CD14-positive monocyte (primary cell): ENCODE results near the gene LRPAP1. TPM values are rescaled to one million over a fixed set of nuclear protein-coding genes. Genes with fewer than 3 reads are reported as not detected.
"Not testable (repeated sequence)": the region's sequence is repeated elsewhere in the genome, so short reads cannot be mapped to it uniquely, and the experiment has no call there.

ENCODE experiments used
- DNase-seq, 3 donors: peaks; one replicate each; pipeline ENCODE4 v3.0.0-alpha.2; 2011 to 2022
- H2AFZ ChIP-seq: 2 replicates; pipeline ENCODE4 v1.6.0; 2012; ENCODE audit warnings: mild to moderate bottlenecking, low read depth, low read length, inconsistent platforms; ENCODE audit not compliant: insufficient read depth, poor library complexity, severe bottlenecking
- H3K27ac ChIP-seq, 2 donors: 1 replicate in 1 of 2; 2 replicates in 1 of 2; pipeline ENCODE4 v1.5.1; 2012 to 2013; ENCODE audit warnings: low read length in 2 of 2, control low read depth in 1 of 2, inconsistent platforms in 1 of 2, low read depth in 1 of 2, mild to moderate bottlenecking in 1 of 2
- H3K27me3 ChIP-seq, 2 donors: one replicate each; pipeline versions ENCODE4 v1.6.0 to v1.6.1; 2011 to 2013; ENCODE audit warnings: low read length in 2 of 2; ENCODE audit not compliant: control insufficient read depth in 2 of 2, insufficient read depth in 2 of 2
- H3K36me3 ChIP-seq, 2 donors: replicated peaks in 1 of 2; 1 replicate in 1 of 2; 2 replicates in 1 of 2; pipeline versions ENCODE4 v1.5.1 to v1.6.1; 2012 to 2013; ENCODE audit warnings: low read length in 2 of 2, control low read depth in 1 of 2, inconsistent platforms in 1 of 2, mild to moderate bottlenecking in 1 of 2; ENCODE audit not compliant: insufficient read depth in 2 of 2, control insufficient read depth in 1 of 2
- H3K4me1 ChIP-seq, 2 donors: 1 replicate in 1 of 2; 2 replicates in 1 of 2; pipeline versions ENCODE4 v1.5.1 to v1.6.1; 2012 to 2013; ENCODE audit warnings: low read length in 2 of 2, control low read depth in 1 of 2, inconsistent platforms in 1 of 2, mild to moderate bottlenecking in 1 of 2, moderate library complexity in 1 of 2; ENCODE audit not compliant: insufficient read depth in 2 of 2, control insufficient read depth in 1 of 2
- H3K4me2 ChIP-seq: replicated peaks from 2 replicates; pipeline ENCODE3; 2012; ENCODE audit warnings: low read length, moderate library complexity, mild to moderate bottlenecking; ENCODE audit not compliant: poor library complexity, severe bottlenecking; ENCODE audit errors: extremely low read depth
- H3K4me3 ChIP-seq, 3 experiments: fragments of 200-600 bp in 1 of 3; sonication (generic) in 1 of 3; replicated peaks in 1 of 3; 1 replicate in 2 of 3; 2 replicates in 1 of 3; pipeline ENCODE4 v1.5.1; 2011 to 2013; ENCODE audit warnings: low read length in 3 of 3, mild to moderate bottlenecking in 3 of 3, control low read depth in 2 of 3, low read depth in 2 of 3, inconsistent platforms in 1 of 3, moderate library complexity in 1 of 3
- H3K79me2 ChIP-seq: 2 replicates; pipeline ENCODE4 v1.6.0; 2012; ENCODE audit warnings: mild to moderate bottlenecking, control low read depth, inconsistent platforms, low read length, moderate library complexity; ENCODE audit not compliant: insufficient read depth
- H3K9ac ChIP-seq: 2 replicates; pipeline ENCODE4 v1.6.0; 2017; ENCODE audit warnings: low read length, mild to moderate bottlenecking; ENCODE audit not compliant: insufficient read depth, poor library complexity, severe bottlenecking
- H3K9me3 ChIP-seq, 2 donors: replicated peaks in 1 of 2; 1 replicate in 1 of 2; 2 replicates in 1 of 2; pipeline versions ENCODE4 v1.5.1 to v1.6.1; 2012 to 2013; ENCODE audit warnings: low read length in 2 of 2, control low read depth in 1 of 2; ENCODE audit not compliant: control insufficient read depth in 1 of 2, insufficient read depth in 1 of 2
- H4K20me1 ChIP-seq: 2 replicates; pipeline ENCODE4 v1.6.0; 2012; ENCODE audit warnings: mild to moderate bottlenecking, low read length, control low read depth, moderate library complexity; ENCODE audit not compliant: insufficient read depth
- H3K27ac Mint-ChIP-seq, 7 donors: one replicate each; pipeline ENCODE4 v1.8.0; 2020; ENCODE audit warnings: mild to moderate bottlenecking in 7 of 7, mixed read lengths in 7 of 7, moderate library complexity in 6 of 7, inconsistent platforms in 2 of 7
- H3K27me3 Mint-ChIP-seq, 3 donors: one replicate each; pipeline ENCODE4 v1.8.0; 2021 to 2022; ENCODE audit warnings: low read depth in 3 of 3, mild to moderate bottlenecking in 3 of 3, mixed read lengths in 3 of 3, moderate library complexity in 3 of 3, inconsistent platforms in 1 of 3
- H3K36me3 Mint-ChIP-seq, 2 donors: one replicate each; pipeline ENCODE4 v1.8.0; 2020; ENCODE audit warnings: mixed read lengths in 2 of 2, inconsistent platforms in 1 of 2, mild to moderate bottlenecking in 1 of 2
- H3K4me1 Mint-ChIP-seq: one replicate; pipeline ENCODE4 v1.8.0; 2020; ENCODE audit warnings: mild to moderate bottlenecking, mixed read lengths
- H3K4me3 Mint-ChIP-seq, 2 donors: one replicate each; pipeline ENCODE4 v1.8.0; 2020; ENCODE audit warnings: mild to moderate bottlenecking in 2 of 2, mixed read lengths in 2 of 2, moderate library complexity in 1 of 2
- H3K9me3 Mint-ChIP-seq, 7 donors: one replicate each; pipeline ENCODE4 v1.8.0; 2020 to 2022; ENCODE audit warnings: mixed read lengths in 7 of 7, mild to moderate bottlenecking in 6 of 7, moderate library complexity in 6 of 7, inconsistent platforms in 2 of 7
- WGBS: methylation state at CpG from one replicate; pipeline ENCODE4 v1.1.5; 2013; ENCODE audit warnings: missing lambda C conversion rate; ENCODE audit not compliant: insufficient coverage; 5-methylcytosine and 5-hydroxymethylcytosine counted together
- intact Hi-C, 2 donors: fragments of 100-400 bp; cut with micrococcal nuclease; formaldehyde crosslinking; loops; one replicate each; pipeline versions ENCODE4 v1.15.0 to v1.15.1; 2023
- polyA plus RNA-seq, 3 donors: library from polyadenylated mRNA; depleted of rRNA in 1 of 3; unstranded in 2 of 3; stranded (reverse) in 1 of 3; fragments of 300-500 nt in 2 of 3; fragments of >200 nt in 1 of 3; fragmentation: Illumina TruSeq in 2 of 3; gene quantifications; 1 replicate in 2 of 3; 2 replicates in 1 of 3; pipeline ENCODE4 v1.2.3, GENCODE V29; 2012 to 2021

Gene LRPAP1
- polyA plus RNA-seq, 3 donors, result 169 to 204 (median 180) TPM

DNA sequence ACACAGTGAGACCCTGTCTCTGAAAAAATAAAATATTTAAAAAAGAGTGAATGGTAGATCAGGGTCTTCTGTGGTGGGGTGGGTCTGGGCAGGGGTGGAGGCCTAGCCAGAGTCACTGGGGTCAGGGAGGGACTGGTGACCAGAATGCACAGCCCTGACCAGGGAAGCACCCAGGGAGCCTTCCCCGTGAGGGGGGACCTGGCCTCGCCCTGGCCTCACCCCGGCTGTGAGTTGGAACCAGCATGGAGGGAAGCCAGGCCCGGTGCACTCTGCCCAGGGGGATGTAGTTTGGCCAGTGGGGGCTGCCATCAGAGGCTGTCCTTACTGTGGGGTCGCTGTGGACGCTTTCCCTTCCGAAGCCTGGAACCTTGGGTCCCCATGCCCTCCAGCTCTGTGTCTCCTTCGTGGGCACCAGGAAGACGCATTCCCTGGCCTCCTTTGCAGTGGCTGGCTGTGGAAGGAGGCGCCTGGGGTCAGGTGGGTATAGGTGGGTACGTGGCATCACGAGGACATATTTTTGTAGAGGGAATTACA, 18.6 kb upstream of the LRPAP1 start:
- H3K27me3 Mint-ChIP-seq, H3K36me3 Mint-ChIP-seq, H3K27ac Mint-ChIP-seq, H4K20me1 ChIP-seq, H3K9me3 Mint-ChIP-seq, H3K9ac ChIP-seq, H3K4me3 ChIP-seq, intact Hi-C loops, H2AFZ ChIP-seq, H3K36me3 ChIP-seq, H3K4me2 ChIP-seq, DNase-seq, H3K79me2 ChIP-seq, H3K27ac ChIP-seq, H3K27me3 ChIP-seq, H3K9me3 ChIP-seq, H3K4me3 Mint-ChIP-seq: not testable (repeated sequence)
- H3K4me1 Mint-ChIP-seq, result peaks cover 21% of the 10 kb centered on the region
- 98% methylated on average over 4 of the region's 12 CpGs for WGBS
- peaks cover 26 to 27% of the 10 kb centered on the region in 2 donors for H3K4me1 ChIP-seq

DNA sequence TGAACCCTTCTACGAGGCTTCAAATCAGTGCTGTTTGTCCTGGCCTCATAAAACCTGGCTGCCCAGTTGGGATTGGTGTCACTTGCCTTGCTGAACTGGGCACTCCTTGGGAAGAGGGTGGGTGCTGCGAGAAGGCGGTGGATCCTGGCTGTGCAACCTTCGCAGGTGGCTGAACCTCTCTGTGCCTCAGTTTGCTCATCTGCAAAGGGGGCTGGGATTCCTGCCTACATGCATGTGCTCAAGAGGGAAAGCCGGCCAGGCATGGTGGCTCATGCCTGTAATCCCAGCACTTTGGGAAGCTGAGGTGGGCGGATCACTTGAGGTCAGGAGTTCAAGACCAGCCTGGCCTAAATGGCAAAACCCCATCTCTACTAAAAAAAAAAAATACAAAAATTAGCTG, 17.8 kb upstream of the LRPAP1 start:
- H3K4me3 ChIP-seq, H3K9ac ChIP-seq, H3K79me2 ChIP-seq, intact Hi-C loops, H2AFZ ChIP-seq, H3K9me3 Mint-ChIP-seq, H3K9me3 ChIP-seq, H3K36me3 ChIP-seq, H3K4me2 ChIP-seq, H3K27me3 ChIP-seq, H3K27ac Mint-ChIP-seq, H3K27ac ChIP-seq, H3K4me3 Mint-ChIP-seq, H3K36me3 Mint-ChIP-seq, H4K20me1 ChIP-seq, H3K27me3 Mint-ChIP-seq, DNase-seq: not testable (repeated sequence)
- no CpG with 5 or more reads among the region's 6 CpGs for WGBS
- H3K4me1 Mint-ChIP-seq, result peaks cover 12% of the 10 kb centered on the region
- peaks cover 18 to 19% of the 10 kb centered on the region in 2 donors for H3K4me1 ChIP-seq

- H3K27ac Mint-ChIP-seq, H3K4me3 Mint-ChIP-seq, H3K36me3 Mint-ChIP-seq, H3K9me3 Mint-ChIP-seq, H2AFZ ChIP-seq, H3K4me3 ChIP-seq, H3K27me3 ChIP-seq, intact Hi-C loops, H3K27me3 Mint-ChIP-seq, H3K36me3 ChIP-seq, H3K4me1 Mint-ChIP-seq, DNase-seq, H3K27ac ChIP-seq, H3K9ac ChIP-seq, H4K20me1 ChIP-seq, H3K4me2 ChIP-seq, H3K79me2 ChIP-seq, H3K9me3 ChIP-seq: not testable (repeated sequence)
- WGBS, result no CpG with 5 or more reads among the region's 6 CpGs
- peaks cover 14 to 15% of the 10 kb centered on the region in 2 donors for H3K4me1 ChIP-seq
Observed at GRCh38 chr4:3549694-3550001, 17.4 kb upstream of the LRPAP1 start.

DNA sequence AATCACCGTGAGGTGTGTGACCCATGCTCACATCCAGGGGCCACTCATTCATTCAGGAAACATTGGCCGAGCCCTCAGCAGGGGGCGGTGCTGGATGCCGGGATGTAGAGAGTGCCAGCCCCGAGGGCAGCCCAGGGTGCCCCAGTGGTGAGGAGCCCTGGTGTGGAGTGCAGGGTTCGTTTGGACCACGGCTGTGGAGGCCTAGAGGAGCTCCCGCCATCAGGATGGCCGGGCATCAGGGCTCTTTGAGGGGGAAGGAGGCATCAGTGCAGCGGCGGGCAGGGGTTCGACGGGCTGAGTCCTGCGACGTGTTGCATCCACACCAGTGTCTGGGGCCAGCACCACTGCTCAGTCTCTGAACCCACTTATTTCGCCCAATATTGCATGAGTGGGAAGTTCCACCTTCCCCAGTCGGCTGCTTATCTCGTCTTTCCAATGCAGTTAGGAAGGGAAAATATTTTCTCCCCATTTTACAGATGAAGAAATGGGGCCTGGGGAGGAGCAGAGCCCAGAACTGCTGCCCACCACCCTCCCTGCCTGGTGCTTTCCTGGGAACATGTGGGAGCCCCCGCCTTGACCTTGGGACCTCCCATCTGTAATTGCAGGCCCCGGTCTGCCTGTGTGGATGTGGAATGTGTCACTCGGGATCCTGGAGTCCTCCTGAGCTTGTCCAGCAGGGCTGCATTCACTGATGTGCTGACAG, 16.9 kb upstream of the LRPAP1 start:
- H3K4me1 Mint-ChIP-seq, H3K4me2 ChIP-seq, intact Hi-C loops, H3K27me3 ChIP-seq, H3K27me3 Mint-ChIP-seq, H4K20me1 ChIP-seq, H3K9ac ChIP-seq, H3K4me3 ChIP-seq, H3K27ac Mint-ChIP-seq, H3K9me3 ChIP-seq, H3K79me2 ChIP-seq, DNase-seq, H2AFZ ChIP-seq, H3K27ac ChIP-seq, H3K4me3 Mint-ChIP-seq, H3K36me3 Mint-ChIP-seq, H3K9me3 Mint-ChIP-seq, H3K36me3 ChIP-seq: not testable (repeated sequence)
- WGBS, result 73% methylated on average over 3 of the region's 21 CpGs
- H3K4me1 ChIP-seq, result peaks cover 9 to 10% of the 10 kb centered on the region in 2 donors
